ENCODE results near the gene CEP152.

CEP152 gene

GRCh38 chr15:48766196-48766595 lies 44.7 kb downstream of the CEP152 start:
- DNase-seq = no peak

GRCh38 chr15:48765022-48765421 lies 45.8 kb downstream of the CEP152 start:
- no peak for DNase-seq

GRCh38 chr15:48761393-48762158 lies 49.3 kb downstream of the CEP152 start:
- no peak for DNase-seq

- DNase-seq = no peak
Measured at GRCh38 chr15:48759921-48760320, 50.9 kb downstream of the CEP152 start.

- DNase-seq = no peak
Measured at GRCh38 chr15:48757661-48758060, 53.2 kb downstream of the CEP152 start.

- no peak for DNase-seq
Measured at GRCh38 chr15:48754011-48754410, 56.9 kb downstream of the CEP152 start.

DNA sequence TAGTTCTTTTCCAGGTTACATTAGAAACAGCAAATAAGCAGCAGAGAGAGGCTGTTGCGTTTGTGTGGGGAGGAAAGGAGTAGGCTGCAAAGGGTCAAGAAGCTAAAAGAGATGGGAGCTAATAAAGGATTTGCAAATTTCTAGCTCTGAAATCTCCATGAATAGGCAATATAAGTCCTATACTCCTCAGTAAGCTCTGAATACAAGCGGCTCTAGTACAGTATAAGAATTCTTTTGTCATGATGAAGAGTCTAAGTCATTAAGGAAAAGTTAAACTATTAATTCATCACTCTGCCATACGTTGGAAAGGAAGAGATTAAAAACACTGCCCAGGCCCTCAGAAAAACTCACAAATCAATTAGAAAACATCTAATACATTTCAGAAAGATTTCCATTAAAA lies 59.3 kb downstream of the CEP152 start:
- no peak for DNase-seq

DNA sequence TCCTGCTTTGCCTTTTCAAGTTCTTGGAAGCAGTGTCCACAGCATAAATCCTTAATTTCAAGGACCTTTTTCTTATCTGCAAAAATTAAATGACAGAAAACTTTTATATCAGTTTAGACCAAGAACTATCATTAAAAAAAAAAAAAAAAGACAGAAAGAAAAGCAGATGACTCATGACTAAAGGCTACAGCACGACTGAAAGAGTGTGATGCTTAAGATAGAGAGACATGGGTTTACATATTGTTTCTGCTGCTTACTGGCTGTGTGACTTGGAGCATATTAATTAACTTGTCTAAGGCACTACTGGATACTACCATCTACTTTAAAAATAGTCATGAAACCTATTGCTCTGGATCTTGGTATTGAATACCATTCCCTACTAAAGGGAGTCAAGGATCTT lies 62.3 kb downstream of the CEP152 start:
- DNase-seq = no peak

GRCh38 chr15:48733615-48734014 lies 77.3 kb downstream of the CEP152 start:
- DNase-seq = no peak

- no peak for DNase-seq
Measured at GRCh38 chr15:48730506-48730905, 80.4 kb downstream of the CEP152 start.

DNA sequence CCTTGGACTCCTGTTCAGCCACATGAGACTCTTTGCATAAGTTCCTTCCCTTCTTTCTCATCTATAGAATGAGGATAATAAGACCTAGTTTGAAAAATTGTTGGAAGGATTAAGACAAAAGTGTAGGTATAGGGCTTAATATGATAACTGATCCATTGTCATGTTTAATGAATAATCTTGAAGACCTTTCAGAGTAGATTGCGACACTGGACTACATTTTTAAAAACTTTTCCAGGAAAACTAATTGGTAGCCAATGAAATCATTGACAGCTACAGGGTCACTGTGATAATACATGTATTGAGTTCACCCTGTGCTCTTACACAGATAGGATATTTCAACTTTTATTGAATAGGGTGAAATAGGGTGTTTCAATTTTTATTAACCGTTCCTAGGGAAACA lies 86.9 kb downstream of the CEP152 start:
- no peak for DNase-seq

DNA sequence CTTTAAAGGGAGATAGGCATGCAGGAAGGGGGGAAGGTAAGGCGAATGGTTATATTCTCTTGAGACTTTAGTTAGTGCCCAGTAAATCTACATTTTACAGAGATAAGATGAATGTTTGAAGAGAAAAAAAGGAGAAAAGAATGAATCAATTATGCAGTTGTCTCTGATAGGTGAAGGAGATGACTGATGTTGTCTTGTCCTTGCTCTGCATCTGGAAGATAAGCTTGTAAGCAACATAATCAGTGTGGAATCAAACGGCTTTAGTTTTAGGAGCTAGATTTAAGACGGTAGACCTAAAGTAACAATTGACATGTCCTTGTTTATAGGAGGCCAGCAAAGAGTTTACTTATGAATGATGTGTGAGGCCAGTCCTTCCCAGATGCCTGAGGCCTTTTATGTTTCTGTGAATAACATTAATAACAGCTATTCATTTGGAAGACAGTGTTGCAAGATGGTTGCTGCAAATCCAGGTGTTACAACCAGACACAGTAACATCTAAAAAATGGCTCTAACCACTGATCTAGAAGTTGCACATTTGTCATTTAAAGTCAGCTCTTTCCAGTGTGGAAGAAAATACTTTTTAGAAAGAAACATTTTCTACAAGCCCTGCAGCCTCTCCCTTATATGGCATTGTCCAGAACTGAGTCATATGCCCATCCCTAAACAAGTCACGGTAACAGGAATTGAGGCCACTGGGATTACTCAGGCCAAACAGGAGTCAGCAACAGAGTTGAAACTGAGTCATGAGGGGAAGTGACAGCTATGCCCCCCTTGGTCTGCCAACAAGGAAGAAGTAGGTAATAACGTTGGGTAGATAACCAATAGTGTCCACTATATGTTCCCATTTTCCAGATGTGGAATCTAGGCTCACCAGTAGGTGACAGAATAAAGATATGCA lies 87.9 kb downstream of the CEP152 start:
- no peak for DNase-seq

DNA sequence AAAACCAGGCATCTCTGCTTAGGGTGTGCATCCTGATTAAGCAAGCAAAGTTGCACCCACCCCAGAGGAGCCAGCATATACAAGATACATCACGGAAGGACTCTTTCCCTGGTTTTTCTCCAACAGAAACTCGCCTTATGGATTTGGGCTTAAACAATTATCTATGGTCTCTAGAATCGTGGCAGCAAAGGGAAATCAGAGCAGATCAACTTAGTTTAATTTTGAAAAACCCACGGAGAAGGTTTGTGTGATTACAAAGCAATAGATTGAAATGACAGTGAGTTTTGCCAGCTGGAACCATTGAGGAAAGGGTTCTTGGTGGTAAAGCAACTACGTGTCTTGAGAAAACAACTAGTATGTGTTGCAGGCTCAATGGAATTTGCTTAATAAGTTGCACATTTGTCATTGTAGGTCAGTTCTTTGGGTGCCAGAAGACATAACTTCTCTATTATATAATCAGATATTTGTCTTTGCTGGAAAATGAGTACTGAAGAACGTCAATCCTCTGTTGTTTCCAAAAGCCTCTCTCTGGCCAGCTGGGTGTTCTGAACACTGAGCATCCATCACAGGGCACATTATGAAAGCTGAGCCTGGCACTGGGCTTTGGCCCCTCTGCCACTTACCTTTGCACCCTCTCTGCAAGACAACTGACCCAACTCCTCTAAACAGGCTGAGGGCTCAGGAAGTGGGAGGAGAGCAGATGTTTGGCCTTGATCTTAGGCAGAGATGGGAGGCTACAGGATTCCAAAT lies 89.6 kb downstream of the CEP152 start:
- no peak for DNase-seq

GRCh38 chr15:48720646-48721045 lies 90.2 kb downstream of the CEP152 start:
- DNase-seq = no peak

DNA sequence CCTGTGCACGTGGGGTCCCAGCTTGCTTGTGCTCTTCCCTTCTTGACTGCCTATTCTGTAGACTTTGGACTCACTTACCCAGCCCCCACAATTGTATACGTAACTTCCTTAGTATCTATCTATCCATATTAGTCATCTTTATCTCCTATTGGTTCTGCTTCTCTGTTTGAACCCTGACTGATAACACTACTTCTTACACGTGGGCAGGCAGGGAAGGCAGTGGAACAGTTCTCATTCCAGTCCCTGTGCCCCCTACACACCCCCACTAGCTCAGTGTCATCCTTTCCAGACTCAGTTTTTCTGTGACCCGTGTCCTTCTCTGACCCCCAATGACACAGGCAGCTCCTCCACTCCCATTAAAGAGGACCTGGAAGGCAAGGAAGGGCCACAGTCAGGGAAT lies 91.2 kb downstream of the CEP152 start:
- no peak for DNase-seq

- no peak for DNase-seq
Measured at GRCh38 chr15:48718646-48719045, 92.2 kb downstream of the CEP152 start.

DNA sequence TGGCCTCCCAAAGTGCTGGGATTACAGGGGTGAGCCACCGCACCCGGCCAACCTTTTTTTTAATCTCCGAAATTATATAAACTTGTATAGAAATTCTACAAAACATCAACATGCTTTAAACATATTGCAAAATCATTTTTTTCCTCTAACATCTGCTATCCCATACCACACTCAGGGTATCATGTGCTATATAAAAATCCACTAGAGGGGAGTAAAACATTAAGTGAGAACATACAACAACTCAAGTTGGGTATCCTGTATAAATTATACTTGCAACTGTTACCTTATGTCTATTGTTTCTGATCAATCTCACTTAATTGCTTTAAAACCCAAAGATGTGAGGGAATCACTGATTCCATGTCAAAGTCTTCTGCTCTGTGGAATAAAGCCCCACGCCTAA lies 93.4 kb downstream of the CEP152 start:
- no peak for DNase-seq

- DNase-seq = no peak
Measured at GRCh38 chr15:48712546-48712945, 98.3 kb downstream of the CEP152 start.

DNA sequence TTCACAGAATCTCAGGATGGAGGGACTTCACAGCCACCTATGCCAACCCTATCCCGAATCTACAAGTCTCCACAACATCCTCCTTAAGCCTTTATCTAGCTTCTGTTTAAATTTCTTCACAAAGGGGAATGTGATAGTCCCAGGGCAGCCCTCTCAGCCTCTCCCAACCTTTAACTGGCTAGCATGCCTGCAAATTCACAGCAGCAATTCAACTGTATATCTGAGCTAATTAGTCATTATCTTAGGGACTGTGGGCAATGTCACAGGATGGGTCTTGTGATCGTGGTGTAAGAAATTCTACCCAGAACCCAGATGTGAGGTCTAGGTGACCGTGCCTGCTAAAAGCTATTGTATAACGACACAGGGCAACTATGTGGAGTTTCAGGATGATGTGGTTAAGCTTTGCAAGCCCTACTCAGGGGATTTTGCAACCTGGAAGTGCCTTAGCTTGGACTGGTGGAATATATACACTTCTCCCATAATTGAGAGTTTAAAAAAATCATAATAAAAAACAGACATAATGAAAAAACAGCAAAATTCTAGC lies 99.8 kb downstream of the CEP152 start:
- DNase-seq = no peak

DNA sequence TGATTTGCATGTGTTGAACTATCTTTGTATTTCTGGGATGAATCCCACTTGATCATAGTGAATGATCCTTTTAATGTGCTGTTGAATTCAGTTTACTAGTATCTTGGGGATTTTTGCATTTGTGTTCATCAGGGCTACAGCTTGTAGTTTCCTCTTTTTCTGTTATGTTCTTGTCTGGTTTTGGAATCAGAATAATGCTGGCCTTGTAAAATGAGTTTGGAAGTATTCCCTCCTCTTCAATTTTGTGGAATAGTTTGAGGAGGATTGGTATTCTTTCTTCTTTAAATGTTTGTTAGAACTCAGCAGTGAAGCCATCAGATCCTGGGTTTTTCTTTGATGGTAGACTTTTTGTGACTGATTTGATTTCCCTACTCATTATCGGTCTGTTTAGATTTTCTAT lies 102.2 kb downstream of the CEP152 start:
- no peak for DNase-seq

DNA sequence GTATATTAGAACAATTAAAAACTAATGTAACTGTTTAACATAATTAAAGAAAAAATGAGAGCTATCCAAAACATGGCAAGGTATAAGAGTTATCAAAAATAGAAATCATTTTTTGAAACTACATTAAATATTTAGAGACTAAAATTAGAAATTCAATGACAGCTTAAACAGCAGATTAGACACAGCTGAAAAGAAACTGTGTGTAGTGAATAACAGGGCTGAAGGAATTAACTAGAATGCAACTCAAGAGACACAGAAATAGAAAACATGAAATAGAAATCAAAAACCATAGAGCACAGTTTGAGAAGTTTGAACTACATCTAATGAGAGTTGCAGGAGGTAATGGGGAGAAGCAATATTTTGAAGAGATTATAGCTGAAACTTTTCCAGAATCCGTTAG lies 105.5 kb downstream of the CEP152 start:
- no peak for DNase-seq

DNA sequence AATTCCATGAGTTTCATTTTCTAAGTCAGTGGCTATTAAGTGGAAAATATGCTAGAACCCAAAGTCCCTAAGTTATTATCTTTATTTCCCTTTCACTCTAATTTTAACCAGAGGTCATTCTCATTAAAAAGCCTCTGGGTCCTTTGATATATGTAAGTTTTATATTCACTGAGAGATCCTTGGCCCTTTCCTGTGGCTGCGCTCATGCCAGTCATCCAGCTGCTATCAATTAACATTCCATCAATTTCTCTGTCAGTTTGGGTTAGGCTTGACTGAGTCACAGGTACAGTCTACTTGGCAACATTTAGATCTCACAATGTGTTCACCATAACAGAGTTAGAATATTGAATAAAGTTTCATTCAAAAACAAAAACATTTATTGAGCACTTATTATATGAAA lies 107.3 kb downstream of the CEP152 start:
- no peak for DNase-seq

GRCh38 chr15:48702569-48703236 lies 108.2 kb downstream of the CEP152 start:
- no peak for DNase-seq

Data from central memory CD4-positive, alpha-beta T cell (primary cell).